Measurements from ENCODE around the gene TTC7B.
A peak's percentile ranks its signal among the peaks of the same experiment; 100 is the strongest.

Gene TTC7B

GRCh38 chr14:90853116-90853515, 36.9 kb upstream of the TTC7B start:
- ATAC-seq (ENCODE audit: low read depth) (no peak), DNase-seq (ENCODE audit: low spot score) (no peak)
- Histone ChIP-seq H3K36me3 (ENCODE audit: low read depth) (no peaks in the 10 kb centered on the region), H3K9me3 (ENCODE audit: severe bottlenecking) (no peaks in the 10 kb centered on the region), H3K27me3 (ENCODE audit: insufficient read depth, poor library complexity, severe bottlenecking) (no peaks in the 10 kb centered on the region), H3K4me1 (ENCODE audit: insufficient read depth, poor library complexity, severe bottlenecking) (peaks cover 30% of the 10 kb centered on the region), H3K27ac (ENCODE audit: poor library complexity, severe bottlenecking) (peak overlapping the region; percentile 93), H3K4me3 (ENCODE audit: severe bottlenecking) (no peak overlapping the region)
- no peak for TF ChIP-seq CTCF (IDR thresholded peaks at IDR 0.05; ENCODE audit: poor library complexity, severe bottlenecking)

DNA sequence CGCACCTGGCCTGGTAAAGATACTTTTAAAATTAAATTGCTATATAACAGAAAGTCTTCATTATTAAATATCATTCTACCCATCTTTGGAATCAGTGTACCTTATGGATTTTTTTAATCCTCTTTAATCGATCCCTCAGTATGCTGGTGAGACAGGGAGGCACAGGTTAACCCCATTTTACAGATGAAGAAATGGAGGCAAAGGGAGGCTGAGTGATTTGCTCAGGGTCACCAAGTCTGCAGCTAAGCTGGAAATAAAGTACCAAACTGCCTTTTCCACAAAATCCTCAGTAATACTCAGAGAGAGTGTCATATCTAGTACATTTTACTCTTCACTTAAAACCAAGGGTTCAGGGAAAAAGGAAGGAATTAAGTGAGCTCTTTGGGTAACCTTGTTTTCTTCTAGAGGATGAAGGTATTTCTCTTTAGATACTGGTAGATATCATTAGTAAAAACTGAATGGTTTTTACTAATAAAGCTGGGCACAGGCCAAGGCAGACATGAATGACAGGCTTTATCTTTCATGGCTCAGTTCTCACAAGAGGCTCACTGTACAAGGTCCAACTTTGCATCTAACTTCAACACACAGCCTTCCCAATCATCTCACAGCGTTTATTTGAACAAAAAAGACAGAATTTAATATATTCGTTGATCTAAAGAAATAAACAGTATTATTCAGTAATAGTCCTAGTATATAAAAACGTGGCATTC, 35.3 kb upstream of the TTC7B start:
- Histone ChIP-seq H3K27ac (ENCODE audit: poor library complexity, severe bottlenecking) (peak overlapping the region; percentile 93), H3K9me3 (ENCODE audit: severe bottlenecking) (no peaks in the 10 kb centered on the region), H3K27me3 (ENCODE audit: insufficient read depth, poor library complexity, severe bottlenecking) (no peaks in the 10 kb centered on the region), H3K4me3 (ENCODE audit: severe bottlenecking) (no peak overlapping the region), H3K36me3 (ENCODE audit: low read depth) (no peaks in the 10 kb centered on the region), H3K4me1 (ENCODE audit: insufficient read depth, poor library complexity, severe bottlenecking) (peaks cover 30% of the 10 kb centered on the region)
- ATAC-seq (ENCODE audit: low read depth) = no peak
- DNase-seq (ENCODE audit: low spot score) = no peak
- TF ChIP-seq CTCF (IDR thresholded peaks at IDR 0.05; ENCODE audit: poor library complexity, severe bottlenecking) = no peak

GRCh38 chr14:90850487-90850886, 34.3 kb upstream of the TTC7B start:
- peak; percentile 97 for ATAC-seq (ENCODE audit: low read depth)

DNA sequence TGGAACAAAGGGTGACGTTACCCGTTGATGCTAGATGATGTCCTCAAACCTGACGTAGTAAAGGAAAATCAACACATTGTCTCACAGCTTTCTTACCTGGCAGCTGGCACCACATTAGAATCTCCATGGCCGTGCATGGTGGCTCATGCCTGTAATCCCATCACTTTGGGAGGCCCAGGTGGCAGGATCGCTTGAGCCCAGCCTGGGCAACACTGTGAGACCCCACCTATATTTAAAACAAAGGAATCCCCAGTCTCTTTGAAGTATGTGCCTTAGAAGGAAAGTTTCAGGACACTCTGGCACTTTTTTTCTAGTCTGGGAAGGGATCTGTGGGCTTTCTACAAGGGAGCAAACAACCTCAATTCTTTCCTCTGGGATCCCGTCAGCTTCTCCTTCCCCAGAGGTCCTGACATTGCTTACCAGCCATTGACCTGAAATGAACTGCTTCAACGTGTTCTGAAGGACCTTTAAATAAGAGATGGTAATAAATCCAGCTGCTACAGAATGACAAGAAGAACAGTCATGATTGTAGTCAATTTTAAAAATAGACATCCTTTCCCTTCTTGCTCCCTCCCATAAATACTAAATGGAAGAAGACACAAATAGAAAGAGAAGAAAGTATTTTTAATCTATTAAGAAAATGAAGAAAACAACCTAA, 33.7 kb upstream of the TTC7B start:
- Histone ChIP-seq H3K36me3 (ENCODE audit: low read depth) (no peaks in the 10 kb centered on the region), H3K27me3 (ENCODE audit: insufficient read depth, poor library complexity, severe bottlenecking) (no peaks in the 10 kb centered on the region), H3K9me3 (ENCODE audit: severe bottlenecking) (no peaks in the 10 kb centered on the region), H3K4me1 (ENCODE audit: insufficient read depth, poor library complexity, severe bottlenecking) (peaks cover 30% of the 10 kb centered on the region), H3K4me3 (ENCODE audit: severe bottlenecking) (no peak overlapping the region), H3K27ac (ENCODE audit: poor library complexity, severe bottlenecking) (peak overlapping the region; percentile 93)
- DNase-seq (ENCODE audit: low spot score) (no peak), ATAC-seq (ENCODE audit: low read depth) (no peak)
- no peak for TF ChIP-seq CTCF (IDR thresholded peaks at IDR 0.05; ENCODE audit: poor library complexity, severe bottlenecking)

More at GRCh38 chr14:90850487-90850886, 34.3 kb upstream of the TTC7B start:
- H3K4me3 ChIP-seq (ENCODE audit: severe bottlenecking) = no peak overlapping the region
- H3K36me3 ChIP-seq (ENCODE audit: low read depth) = no peaks in the 10 kb centered on the region
- peaks cover 30% of the 10 kb centered on the region for H3K4me1 ChIP-seq (ENCODE audit: insufficient read depth, poor library complexity, severe bottlenecking)
- peak overlapping the region; percentile 93 for H3K27ac ChIP-seq (ENCODE audit: poor library complexity, severe bottlenecking)
- no peaks in the 10 kb centered on the region for H3K9me3 ChIP-seq (ENCODE audit: severe bottlenecking)
- H3K27me3 ChIP-seq (ENCODE audit: insufficient read depth, poor library complexity, severe bottlenecking) = no peaks in the 10 kb centered on the region
- no peak for TF ChIP-seq CTCF (IDR thresholded peaks at IDR 0.05; ENCODE audit: poor library complexity, severe bottlenecking)
- peak; percentile 77 for DNase-seq (ENCODE audit: low spot score)

Data from RWPE2 (cell line).